ENCODE results near the gene TMEM151B.
A peak's percentile ranks its signal among the peaks of the same experiment; 100 is the strongest.

The TMEM151B gene

DNA sequence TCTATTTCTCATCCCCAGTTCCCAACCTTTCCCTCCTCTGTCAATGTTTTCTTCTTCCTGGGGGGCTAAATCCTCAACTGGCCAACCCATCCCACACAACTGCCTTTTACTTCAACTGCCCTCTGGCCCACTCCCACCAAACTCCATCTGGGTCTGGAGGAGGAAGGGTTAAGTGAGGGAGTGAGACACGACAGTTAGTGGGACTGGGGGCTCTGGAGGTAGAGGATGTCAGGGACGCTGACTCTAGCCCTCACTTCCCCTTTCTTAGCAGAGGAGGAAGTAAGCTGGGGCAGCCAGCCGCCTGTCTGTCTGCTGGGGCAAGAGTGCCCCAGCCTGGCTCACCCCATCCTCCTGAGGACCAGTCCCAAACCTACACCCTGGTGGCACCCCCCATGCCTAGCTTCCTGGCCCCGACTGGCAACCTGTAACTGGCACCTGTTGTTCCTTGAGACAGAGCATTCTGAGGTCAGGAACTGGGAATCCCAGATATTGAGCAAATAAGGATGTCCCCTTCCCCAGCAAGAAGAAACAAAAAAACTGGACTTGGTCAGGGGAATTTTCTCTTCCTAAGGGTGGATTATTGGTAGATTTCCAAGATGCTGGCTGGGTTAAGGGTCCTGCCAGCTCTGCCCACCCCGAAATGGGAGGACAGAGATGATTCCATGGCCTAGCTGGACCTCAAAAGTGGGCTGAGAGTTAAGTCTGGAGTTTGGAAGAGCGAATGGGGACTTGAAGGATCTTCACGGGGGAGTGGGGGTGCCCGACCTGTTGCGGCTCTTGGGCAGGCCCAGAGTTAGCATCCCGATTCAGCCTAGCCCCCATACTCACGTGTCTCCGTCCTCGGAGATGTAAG, 5.9 kb upstream of the TMEM151B start:
- no peak for DNase-seq (ENCODE audit: low spot score)

DNA sequence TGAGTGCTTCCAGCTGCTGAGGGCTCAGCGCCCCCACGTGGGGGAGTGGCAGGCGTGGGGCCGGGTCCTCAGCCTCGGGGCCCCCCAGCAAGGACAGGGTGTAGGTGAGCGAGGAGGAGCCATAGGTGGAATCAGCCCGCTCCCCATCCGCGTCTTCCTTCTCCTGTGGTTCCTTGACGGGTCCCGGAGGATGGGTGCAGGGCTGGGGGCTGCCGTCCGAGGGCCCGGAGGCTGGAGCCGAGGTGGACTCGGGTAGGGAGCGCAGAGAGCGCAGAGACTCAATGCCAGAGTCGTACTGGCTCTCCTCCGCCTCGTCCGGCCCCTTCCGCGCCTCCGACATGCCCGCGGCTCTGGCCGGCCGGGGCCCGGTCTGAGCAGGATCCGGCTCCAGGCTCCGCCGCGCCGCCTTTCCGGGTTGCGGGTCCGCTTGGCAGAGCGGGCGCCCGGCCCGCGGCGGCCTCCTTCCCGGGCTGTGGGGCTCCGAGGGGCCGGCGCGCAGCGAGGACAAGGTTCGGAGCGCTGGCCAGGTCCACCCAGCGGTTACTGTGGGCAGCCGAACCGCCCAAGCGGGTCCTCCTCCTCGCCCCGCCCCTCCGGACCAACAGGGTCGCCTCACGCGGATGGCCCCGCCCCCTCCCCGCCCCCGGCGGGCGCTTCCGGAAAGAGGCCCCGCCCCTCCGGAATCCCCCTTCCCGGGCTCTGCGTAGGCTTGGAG, 5.1 kb upstream of the TMEM151B start, which contains the start of gene NFKBIE:
Gene NFKBIE (minus strand): TSS at position 545 of the 715 bp plus-strand sequence. CDS start 205 bp downstream, at position 340.
- peak; percentile 99 for DNase-seq (ENCODE audit: low spot score)

DNA sequence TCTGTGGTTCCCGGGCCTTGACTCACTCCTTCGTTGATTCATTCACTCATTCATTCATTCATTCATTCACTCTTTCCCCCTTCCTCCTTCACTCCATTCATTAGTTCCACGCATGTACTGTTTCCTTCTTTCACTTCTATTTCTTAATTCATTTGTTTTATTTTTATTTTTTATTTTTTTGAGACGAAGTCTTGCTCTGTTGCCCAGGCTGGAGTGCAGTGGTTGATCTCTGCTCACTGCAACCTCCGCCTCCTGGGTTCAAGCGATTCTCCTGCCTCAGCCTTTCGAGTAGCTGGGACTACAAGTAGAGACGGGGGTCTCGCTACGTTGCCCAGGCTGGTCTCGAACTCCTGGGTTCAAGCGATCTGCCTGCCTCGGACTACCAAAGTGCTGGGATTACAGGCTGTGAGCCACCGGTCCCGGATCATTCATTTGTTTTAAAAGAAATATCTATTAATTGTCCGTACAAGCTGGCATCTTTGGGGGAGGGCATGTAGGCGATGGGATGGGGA, 4.5 kb upstream of the TMEM151B start:
- DNase-seq (ENCODE audit: low spot score): no peak

DNA sequence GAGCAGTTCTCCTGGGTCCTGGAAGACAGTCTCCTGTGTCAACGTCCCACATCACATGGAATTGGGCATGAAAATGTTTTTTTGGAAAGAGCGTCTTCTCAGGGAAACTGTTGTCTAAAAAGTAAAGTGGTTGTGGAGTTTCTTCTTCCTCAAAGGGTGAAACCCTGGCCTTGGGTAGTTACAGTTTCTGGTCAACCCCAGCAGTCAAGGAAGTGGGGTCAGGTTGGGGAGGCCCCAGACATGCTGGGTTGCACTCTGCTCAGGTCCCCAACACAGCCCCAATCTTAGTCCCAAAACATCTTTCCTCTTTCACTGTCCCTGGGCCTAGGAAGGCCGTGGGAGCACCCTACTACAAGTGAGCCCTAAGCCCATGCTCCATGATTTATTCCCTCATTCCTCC, 3.9 kb upstream of the TMEM151B start:
- DNase-seq (ENCODE audit: low spot score): no peak

DNA sequence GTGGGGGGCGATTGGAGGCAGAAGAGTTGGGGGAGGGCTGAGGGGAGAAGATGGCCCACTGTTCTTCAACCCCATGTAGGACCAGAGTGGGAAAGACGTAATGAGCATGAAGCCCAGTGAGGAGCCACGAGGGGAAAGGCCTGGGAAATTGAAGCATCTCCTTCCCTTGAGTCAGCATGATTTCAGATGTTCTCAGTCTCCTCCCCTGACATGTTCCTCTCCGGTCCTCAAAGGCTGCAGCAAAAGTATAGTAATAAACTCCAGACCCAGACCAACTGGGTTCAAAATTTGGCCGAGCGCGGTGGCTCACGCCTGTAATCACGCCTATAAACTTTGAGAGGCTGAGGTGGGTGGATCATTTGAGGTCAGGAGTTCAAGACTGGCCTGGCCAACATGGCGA, 3.0 kb upstream of the TMEM151B start:
- DNase-seq (ENCODE audit: low spot score): no peak

DNA sequence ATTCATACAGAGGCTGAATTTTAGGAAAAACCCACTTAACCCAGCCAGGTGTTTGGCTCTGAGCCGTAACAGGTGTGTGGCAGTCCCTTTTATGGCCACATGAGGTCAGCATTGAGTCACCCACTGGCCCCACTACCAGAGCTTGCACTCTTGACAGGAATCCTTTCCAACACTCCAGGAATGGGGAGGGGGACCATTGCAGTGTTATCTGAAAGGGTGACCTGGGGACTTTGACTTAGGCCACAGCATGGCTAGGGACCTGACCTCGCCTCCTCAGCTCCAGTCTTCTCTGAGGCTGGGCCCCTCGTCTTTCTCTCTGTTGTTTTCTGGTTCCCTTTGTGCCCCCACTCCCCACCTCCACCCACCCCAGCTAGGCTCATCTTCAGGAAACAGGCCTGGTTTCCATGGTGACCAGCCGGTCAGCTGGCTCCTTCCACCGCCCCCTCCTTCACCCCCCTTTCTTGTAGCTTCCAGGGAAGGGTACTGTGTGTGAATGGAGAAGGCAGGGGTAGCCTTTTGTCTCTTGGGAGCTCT, 2.1 kb upstream of the TMEM151B start:
- DNase-seq (ENCODE audit: low spot score): peak; percentile 73

DNA sequence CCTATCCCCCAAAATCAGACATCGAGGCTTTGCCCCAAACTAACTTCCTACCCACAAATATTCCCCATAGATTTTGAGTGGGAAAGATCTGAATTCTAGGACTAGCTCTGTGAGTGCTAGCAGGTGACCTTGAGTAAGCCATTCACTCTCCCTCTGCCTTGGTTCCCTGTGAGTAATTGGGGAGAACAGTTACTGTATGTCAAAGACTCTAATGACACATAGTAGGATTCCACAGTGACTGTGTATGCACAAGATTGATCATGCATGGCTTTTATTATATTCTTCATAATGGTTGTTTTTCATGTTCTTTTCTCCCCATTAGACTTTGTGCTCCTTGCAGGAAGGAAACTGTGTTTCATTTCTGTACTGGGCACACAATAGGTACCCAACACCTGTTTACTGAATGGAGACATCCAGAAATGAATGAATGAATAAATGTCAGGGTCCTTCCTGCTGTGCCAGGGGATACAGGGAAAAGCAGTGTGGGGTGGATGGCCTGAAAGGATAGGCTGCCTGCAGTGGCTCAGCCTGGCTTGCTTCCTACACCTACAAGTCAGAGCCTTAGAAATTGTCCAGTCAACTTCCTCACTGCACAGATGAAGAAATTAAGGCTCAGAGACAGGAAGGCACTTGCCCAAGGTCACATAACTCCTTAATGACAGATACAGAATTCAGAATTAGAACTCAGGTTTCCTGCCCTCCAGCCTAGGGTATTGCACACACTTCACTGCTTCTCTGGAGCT, 901 bp upstream of the TMEM151B start:
- DNase-seq (ENCODE audit: low spot score): no peak

DNA sequence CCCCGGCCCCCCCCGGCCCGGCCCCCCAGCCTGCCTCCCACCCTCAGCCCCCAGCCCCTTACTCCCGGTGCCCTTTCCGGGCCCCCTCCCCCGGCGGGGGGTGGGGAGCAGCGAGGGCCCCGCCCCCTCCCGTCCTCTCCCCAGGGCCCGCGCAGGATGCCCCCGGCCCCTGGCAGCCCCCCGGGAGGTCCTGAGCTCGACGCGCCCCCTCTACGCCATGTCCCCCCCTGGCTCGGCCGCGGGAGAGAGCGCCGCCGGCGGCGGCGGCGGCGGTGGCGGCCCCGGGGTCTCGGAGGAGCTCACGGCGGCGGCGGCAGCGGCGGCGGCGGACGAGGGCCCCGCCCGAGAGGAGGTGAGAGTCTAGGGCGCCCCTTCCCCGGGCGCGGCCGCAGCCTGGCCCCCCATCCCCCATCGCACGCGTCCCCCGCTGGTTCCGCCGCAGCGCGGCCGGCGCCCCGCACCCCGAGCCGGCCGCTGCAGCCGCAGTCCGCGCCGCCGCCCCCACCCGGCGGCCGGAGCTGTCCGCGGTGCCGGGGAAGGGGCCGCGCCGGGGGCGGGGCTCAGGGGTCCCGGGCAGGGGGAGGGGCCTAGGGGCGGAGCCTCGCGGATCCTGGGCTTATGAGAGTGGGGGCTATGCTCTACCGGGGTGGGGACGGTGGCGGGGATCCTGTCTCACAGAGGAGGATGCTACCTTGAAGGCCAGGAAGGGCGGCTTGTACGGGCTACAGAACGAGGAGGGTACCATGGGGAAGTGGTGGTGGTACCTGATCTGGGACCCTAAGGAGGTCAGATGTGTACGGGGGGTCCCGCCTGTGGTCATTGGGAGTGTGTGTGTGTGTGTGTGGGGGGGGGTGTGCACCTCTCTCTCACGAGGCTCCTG, 516 bp downstream of the TMEM151B start:
- DNase-seq (ENCODE audit: low spot score): peak; percentile 42

DNA sequence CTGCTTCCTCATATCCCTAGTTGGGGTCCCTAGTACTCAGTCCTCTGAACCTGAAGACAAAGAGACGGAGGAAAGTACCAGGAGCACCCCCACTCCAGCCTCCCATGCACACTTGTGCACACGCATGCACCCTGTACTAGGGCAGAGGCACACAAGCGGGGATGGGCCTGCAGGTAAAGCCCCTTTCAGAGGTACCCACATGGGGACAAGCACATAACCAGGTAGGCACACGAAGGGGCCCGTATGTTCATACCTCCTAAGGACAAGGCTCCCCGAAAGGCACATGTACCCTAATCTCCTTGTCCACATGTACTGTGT, 1.1 kb downstream of the TMEM151B start:
- no peak for DNase-seq (ENCODE audit: low spot score)

DNA sequence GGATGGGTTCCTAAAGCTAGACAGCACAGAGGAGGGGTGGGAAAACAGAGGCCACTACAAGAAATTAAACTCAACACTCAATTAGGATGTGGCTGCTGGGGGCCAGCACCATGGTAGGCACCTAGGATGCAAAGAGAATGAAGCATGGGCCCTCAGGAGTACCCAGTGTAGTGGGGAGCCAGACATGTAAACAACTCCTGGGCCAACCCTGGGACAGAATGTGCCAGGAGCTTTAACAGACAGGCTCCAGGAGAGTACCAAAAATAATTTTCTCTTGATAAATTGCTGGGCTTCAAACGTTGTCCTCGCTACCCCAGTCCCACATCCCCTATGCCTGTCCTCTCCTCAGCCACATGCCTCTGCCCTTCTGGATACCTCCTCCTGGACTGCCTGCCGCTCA, 1.7 kb downstream of the TMEM151B start:
- DNase-seq (ENCODE audit: low spot score): no peak

DNA sequence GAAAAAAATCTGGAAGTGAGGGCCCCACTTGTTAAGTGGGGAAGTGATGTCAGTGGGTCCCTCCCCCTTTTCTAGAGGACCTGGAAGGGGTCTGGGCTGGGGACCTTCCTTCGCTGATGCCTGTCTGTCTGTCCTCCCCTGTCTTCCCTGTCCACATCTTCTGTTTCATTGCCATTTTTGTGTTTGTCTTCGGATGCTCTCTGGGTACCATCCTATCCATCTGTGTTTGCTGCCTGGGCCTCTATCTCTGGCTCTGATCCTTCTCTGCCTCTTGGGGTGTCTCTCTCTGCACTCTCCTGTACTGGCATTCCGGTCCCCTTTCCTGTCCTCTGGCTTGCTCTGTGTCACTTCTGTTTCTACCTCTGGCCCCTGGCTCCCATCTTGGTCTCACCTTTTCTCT, 2.3 kb downstream of the TMEM151B start:
- DNase-seq (ENCODE audit: low spot score): no peak

DNA sequence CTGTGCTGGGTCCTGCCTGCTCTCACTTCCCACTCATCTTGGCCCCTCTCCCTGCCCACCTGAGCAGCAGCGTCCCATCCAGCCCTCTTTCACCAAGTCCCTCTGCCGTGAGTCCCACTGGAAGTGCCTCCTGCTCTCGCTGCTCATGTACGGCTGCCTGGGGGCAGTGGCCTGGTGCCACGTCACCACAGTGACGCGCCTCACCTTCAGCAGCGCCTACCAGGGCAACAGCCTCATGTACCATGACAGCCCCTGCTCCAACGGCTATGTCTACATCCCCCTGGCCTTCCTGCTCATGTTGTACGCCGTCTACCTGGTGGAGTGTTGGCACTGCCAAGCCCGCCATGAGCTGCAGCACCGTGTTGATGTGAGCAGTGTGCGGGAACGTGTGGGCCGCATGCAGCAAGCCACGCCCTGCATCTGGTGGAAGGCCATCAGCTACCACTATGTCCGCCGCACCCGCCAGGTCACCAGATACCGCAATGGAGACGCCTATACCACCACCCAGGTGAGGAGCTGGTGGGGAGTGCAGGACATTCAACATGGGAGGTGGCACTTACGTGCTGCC, 2.8 kb downstream of the TMEM151B start:
- DNase-seq (ENCODE audit: low spot score): no peak

DNA sequence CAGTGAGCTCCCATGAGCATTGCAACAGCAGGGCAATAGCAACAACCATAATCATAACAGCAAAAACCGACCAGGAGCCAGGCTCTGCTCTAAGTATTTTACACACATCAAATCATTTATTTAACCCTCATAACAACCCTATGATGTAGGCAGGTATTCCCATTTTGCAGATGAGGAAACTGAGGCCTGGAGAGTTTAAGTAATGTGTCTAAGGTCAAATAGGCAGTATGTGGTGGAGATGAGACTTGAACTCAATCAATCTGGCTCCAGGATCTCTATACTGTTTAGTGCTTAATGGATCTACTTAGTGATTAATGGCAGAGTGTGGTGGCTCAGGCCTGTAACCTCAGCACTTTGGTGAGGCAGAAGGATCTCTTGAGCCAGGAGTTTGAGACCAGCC, 3.4 kb downstream of the TMEM151B start:
- DNase-seq (ENCODE audit: low spot score): no peak

DNA sequence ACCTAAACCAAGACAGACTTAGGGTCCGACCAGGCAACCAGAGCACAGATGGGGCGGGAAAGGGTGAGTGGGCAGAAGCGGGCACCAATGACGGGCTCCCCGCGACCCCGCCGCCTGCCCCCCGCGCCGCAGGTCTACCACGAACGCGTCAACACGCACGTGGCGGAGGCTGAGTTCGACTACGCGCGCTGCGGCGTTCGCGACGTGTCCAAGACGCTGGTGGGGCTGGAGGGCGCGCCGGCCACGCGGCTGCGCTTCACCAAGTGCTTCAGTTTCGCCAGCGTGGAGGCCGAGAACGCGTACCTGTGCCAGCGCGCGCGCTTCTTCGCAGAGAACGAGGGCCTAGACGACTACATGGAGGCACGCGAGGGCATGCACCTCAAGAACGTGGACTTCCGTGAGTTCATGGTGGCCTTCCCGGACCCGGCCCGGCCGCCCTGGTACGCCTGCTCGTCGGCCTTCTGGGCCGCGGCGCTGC, 5.1 kb downstream of the TMEM151B start:
- DNase-seq (ENCODE audit: low spot score): no peak

DNA sequence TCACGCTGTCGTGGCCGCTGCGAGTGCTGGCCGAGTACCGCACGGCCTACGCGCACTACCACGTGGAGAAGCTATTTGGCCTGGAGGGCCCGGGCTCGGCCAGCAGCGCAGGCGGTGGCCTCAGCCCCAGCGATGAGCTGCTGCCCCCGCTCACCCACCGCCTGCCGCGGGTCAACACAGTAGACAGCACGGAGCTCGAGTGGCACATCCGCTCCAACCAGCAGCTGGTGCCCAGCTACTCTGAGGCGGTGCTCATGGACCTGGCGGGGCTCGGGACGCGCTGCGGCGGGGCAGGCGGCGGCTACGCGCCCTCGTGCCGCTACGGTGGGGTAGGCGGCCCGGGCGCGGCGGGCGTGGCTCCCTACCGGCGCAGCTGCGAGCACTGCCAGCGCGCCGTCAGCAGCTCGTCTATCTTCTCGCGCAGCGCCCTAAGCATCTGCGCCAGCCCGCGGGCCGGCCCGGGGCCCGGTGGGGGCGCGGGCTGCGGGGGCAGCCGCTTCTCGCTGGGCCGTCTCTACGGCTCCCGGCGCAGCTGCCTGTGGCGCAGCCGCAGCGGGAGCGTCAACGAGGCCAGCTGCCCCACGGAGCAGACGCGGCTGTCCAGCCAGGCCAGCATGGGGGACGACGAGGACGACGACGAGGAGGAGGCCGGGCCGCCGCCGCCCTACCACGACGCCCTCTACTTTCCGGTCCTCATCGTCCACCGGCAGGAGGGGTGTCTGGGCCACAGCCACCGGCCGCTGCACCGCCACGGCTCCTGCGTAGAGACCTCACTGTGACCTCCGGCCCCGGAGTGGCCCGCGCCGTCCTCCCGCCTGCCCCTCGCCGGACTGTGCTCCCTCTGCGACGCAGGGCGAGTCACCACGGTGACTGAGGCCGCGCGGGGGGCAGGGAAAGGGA, 5.7 kb downstream of the TMEM151B start:
- DNase-seq (ENCODE audit: low spot score): no peak

DNA sequence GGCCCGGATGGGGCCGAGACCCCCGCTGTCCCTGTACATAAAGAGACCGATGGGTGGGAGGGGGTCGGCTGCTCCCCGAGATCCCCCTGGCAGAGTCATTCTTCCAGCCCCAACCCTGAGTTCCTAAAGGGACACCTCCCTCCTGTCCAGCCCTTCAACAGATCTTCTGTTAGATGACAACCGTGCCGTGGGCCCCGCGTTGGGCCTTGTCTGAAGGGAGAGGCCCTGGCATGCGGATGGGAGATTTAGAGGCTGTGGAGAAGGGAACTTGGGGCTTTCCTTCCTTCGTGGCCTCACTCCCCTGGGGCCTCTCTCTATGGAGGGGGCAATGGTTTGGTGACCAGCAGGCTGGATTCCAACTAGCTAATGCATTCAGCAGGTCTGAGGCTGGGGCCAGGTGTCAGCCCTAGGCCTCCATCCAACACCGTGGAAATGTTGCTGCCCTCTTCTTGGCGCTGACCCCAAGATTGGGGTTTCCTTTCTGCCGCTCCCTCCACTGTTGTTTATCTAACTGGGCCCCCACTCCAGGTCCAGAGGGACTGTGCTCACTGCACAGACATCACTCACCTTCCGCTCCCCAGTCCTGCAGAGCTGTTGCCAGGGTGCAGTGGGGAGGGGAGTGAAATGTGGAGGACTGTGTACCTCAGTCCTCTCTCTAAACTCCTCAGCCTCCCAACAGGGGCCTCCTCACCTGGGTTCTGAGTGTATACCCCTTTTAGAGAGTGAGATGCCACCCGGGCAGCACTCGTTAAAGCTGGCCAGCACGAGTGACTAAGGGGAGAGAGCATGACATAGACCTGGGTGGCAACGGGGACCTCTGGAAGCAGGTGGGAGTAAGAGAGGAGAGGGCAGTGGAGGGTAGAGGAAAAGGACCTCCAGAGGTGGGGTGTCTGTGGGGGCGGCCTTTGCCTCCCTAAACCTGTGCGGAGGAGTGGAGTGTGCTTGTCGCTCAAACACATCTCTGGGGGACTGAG, 6.7 kb downstream of the TMEM151B start:
- DNase-seq (ENCODE audit: low spot score): no peak

DNA sequence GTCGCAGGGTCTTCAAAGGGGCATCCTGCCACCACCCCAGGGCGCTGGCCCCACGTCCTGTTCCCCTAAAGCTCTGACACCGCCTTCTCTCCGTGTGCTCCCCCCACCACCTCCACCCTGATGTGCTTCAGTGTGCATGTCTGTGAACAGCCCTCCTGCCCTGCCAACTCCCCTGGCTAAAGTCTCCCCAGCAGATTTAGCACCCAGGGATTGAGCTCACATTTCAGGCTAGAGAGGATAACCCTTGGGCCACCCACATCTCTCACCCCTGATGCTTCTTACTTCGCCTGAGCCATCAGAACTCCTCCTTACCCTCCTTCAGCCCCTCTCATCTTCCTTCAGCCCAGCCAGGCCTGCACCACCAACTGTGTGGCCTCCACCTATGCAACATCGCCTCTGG, 7.5 kb downstream of the TMEM151B start:
- DNase-seq (ENCODE audit: low spot score): no peak

DNA sequence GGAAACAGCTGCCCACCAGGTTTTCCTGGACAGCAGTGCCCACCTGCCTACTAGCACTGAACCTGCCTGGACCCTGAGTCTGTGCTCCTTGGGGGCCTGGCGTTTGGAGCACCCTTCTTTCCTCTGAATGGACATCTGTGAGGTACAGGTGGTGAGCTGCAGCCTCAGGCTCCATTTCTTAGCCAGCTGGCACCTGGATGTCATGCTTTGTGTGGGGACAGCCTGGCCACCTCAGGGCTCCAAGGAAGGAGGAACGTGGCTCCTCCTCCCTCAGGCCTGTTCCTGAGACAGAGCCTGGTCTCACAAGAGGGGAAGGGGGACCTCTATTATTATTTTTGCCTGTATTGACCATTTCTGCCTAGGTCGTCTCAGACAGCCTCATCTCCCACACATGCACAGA, 8.1 kb downstream of the TMEM151B start:
- no peak for DNase-seq (ENCODE audit: low spot score)
